Fibroblast of mammary gland (primary cell): ENCODE results near the gene TOM1L2.

ENCODE experiments used
- DNase-seq: peaks from one replicate; pipeline ENCODE4 v3.0.0-alpha.2; 2010; ENCODE audit warnings: low read depth
- H3K4me3 ChIP-seq: 2 replicates; pipeline ENCODE4 v1.5.1; 2011; ENCODE audit warnings: low read depth, mild to moderate bottlenecking, low read length, moderate library complexity; ENCODE audit not compliant: control insufficient read depth
- TF ChIP-seq, protein P1 (sequence below): conservative IDR thresholded peaks from 2 replicates; pipeline ENCODE4 v1.5.1; 2011; ENCODE audit warnings: low read depth, low read length, inconsistent platforms; ENCODE audit not compliant: control insufficient read depth, insufficient read depth

The TOM1L2 gene

DNA sequence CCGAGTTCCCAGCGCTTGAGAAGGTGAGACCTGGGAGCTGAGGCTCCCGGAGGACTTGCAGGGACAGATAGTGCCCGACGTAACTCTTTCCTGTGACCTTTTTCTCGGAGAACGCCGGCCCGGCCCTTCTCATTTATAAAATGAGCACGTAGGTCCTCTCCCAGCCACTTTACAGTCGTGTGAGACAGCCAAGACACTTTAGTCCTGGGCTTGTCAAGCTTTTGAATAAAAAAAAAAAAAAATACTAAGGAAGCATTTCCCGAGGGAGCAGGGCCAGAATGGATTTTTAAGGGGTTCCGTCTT is 703 bp upstream of the TOM1L2 start:
- TF ChIP-seq, protein P1, sequence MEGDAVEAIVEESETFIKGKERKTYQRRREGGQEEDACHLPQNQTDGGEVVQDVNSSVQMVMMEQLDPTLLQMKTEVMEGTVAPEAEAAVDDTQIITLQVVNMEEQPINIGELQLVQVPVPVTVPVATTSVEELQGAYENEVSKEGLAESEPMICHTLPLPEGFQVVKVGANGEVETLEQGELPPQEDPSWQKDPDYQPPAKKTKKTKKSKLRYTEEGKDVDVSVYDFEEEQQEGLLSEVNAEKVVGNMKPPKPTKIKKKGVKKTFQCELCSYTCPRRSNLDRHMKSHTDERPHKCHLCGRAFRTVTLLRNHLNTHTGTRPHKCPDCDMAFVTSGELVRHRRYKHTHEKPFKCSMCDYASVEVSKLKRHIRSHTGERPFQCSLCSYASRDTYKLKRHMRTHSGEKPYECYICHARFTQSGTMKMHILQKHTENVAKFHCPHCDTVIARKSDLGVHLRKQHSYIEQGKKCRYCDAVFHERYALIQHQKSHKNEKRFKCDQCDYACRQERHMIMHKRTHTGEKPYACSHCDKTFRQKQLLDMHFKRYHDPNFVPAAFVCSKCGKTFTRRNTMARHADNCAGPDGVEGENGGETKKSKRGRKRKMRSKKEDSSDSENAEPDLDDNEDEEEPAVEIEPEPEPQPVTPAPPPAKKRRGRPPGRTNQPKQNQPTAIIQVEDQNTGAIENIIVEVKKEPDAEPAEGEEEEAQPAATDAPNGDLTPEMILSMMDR, result no peak
- DNase-seq, result no peak
- peak overlapping the region; percentile 64 for H3K4me3 ChIP-seq

DNA sequence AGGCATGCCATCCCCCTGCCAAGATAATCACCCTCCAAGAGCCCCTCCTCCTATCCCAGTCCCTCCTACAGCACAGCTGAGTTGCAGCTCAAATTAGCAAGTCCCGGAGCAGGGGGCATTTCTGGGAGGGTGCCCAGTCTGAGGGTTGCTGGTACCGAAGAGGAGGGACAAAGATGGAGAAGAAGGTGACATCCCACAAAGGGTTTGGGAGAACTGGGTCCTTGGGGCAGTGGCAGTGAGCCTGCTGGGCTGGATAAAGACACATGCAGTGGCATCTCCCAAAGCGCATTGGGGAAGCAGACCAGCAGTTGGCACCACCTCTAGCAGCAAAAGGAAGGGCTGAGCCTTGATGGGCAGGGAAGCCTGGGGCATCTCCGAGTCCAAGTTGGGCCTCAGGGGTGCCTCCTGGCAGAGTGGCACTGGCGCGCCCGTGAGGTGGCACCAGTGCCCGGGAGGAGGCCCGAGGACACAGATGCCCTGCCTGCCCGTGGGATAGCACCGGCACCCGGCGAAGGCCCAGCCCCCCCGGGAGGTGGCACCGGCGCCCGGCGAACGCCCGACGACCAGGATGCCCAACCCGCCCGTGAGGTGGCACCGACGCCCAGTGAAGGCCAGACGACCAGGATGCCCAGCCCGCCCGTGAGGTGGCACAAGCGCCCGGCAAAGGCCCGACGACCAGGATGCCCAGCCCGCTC is 622 bp downstream of the TOM1L2 start:
- H3K4me3 ChIP-seq, result peak overlapping the region; percentile 69
- no peak for DNase-seq
- TF ChIP-seq, protein P1, result no peak

DNA sequence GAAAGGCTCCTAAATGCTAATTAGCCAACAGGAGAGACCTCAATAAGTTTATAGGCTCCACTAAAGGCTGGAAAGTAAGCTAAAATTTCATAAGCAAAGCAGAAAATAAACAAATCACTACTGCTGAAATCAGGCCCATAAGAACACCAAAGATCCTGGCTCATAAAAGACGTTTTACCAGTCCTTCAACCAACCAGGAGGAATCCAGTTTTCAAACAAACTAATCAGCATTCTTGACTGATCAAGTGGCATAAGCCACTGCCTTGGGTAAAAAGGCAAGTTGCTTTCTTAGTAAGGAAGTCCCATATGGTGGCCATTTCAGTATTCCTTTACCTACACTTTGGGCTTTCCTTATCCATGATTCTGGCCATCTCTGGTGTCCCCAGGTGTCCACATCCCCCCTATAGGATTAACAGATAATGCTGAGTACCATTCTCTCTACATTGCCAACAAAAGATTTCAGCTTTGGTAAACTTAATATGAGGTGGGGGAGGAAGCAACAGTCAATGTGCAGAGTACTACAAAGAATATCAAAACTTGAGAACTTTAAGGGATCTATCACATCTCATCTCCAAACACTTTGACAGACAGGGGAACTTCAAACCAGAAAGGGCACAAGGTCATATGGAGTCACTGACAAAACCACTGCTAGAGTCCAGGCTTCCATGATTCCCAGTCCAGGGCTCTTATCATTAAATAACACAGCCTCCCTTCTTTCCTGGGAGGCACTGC is 1.3 kb downstream of the TOM1L2 start:
- no peak for DNase-seq
- peak overlapping the region; percentile 69 for H3K4me3 ChIP-seq

DNA sequence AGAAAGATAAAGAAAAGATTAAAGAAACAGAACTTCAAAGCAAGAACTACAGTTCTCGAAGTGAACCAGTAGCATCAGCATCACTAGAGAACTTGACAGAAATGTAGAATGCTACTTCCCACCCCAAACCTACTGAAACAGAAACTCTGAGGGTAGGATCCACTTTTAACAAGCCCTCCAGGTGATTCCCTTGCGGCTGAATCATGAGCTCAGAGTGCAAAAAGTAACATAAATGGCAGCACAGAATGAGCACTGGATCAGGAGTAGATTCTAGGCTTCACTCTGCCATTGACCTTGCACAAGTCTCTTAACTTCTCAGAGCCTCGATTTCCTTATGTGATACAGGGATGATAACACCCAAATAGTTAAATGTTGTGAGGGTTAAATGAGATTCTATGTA is 5.8 kb downstream of the TOM1L2 start:
- TF ChIP-seq, protein P1, result no peak
- DNase-seq, result no peak
- H3K4me3 ChIP-seq, result no peak overlapping the region

More for the DNA sequence above, 1.3 kb downstream of the TOM1L2 start:
- TF ChIP-seq, protein P1, result no peak

DNA sequence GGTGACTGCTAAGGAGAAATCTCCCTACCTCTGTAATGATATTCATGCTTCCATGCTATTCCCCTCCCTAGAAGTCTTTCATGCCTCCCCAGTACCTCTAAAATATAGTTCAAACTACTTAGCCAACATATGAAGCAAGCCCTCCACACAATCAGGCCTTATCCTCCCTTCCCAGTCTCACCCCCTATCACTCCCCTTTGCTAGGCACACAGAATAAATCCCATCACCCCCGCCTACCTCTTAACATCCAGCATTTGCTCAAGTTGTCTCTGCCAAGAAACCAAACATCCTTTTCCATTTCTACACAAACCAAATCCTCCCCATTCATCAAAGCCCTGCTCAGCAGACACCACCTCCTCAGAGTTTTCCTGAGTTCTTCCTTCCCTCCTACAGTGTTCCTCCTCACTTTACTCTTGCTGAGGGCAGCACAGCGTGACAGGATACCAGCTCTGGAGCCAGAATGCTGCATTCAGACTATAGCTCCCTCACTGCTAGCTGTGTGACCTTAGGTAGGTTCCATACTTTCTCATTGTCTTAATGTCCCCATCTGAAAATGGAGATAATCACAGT is 7.0 kb downstream of the TOM1L2 start:
- H3K4me3 ChIP-seq, result no peak overlapping the region
- TF ChIP-seq, protein P1, result no peak
- DNase-seq, result no peak

DNA sequence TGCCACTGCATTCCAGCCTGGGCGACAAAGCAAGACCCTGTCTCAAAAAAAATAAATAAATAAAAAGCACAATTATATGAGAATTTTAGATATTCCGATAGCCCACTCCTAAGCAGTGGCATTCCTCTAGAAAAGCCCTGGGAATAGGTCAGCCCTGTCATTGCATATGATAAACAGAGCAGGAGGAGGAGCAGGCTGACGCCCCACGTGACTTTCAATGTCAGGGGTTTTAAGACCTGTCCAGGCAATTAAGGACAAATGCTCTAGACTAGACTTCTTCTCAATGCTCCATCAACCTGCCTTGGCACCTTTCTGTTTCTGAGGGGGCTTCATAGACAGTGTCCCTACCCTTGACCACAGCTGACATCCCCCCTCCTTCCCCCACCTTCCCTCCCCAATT is 7.5 kb downstream of the TOM1L2 start:
- DNase-seq, result no peak
- H3K4me3 ChIP-seq, result no peak overlapping the region
- TF ChIP-seq, protein P1, result no peak
